ENCODE results near the gene RBM43. TPM values are rescaled to one million over a fixed set of nuclear protein-coding genes. Genes with fewer than 3 reads are reported as not detected.
"Not testable (repeated sequence)": the region's sequence is repeated elsewhere in the genome, so short reads cannot be mapped to it uniquely, and the experiment has no call there.

RBM43 gene
- total RNA-seq (10 to 100 TPM in 1 of 2 donors, 1 to 10 TPM in 1; 3.7 to 11.7 TPM), polyA plus RNA-seq (10 to 100 TPM in 1 of 2 donors, 1 to 10 TPM in 1; 4.8 to 10.1 TPM)
- long read RNA-seq, donor 1 = 0 reads
- long read RNA-seq, donor 2, partial matches to known transcripts = 1 of 1 reads
- long read RNA-seq, donor 2, other reads (novel, unspliced or antisense) = 0 of 1 reads

GRCh38 chr2:151261231-151261976 lies at the start of gene RBM43:
TSS of gene RBM43 (minus strand) at chr2:151261863. CDS start at chr2:151261727, 136 bp downstream.
- DNase-seq (peak; percentile 95), ATAC-seq (ENCODE audit: low FRiP score) (peak; percentile 96)
- H3K4me3 ChIP-seq (ENCODE audit: low read length in 2 of 2) = peak within 1 kb of the TSS; percentile 66 to 69
- intact Hi-C loops (cut with DNase I) = loop anchor here in 1 of 2 donors (10.0 kb wide), 1 partner anchor 1677 kb away; the partner anchor contains the start of gene MMADHC
- 0% methylated on average over 56 to 61 of the region's 61 CpGs for WGBS, 2 donors
- H3K27ac ChIP-seq (ENCODE audit: low read depth in 1 of 2, low read length in 2 of 2) = peak within 1 kb of the TSS; percentile 23 to 87
- no peaks in the 10 kb centered on the region for H3K27me3 ChIP-seq (ENCODE audit: control insufficient read depth in 1 of 2, insufficient read depth in 2 of 2, low read length in 1 of 2)
- H3K36me3 ChIP-seq (ENCODE audit: control insufficient read depth in 1 of 2, insufficient read depth in 2 of 2, low read length in 1 of 2) = no peaks in the 10 kb centered on the region
- no peaks in the 10 kb centered on the region for H3K9me3 ChIP-seq (ENCODE audit: control insufficient read depth, low read length)
- no peaks in the 10 kb centered on the region for H3K4me1 ChIP-seq (ENCODE audit: control insufficient read depth in 1 of 2, insufficient read depth in 2 of 2, low read length in 2 of 2)

DNA sequence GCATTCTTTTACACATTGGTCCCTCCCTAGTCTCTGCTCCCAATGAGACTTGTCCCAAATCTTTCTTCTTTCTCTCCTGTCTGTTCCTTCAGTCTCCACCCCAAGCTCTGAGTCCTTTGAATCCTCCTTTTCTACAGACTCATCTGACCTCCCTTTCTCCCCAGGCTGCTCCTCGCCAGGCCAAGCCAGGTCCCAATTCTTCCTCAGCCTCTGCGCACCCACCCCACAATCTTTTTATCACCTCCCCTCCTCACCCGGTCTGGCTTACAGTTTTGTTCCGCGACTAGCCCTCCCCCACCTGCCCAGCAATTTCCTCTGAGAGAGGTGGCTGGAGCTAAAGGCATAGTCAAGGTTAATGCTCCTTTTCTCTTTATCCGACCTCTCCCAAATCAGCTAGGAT lies 48.6 kb upstream of the RBM43 start:
- ATAC-seq (ENCODE audit: low FRiP score); H3K36me3 ChIP-seq (ENCODE audit: control insufficient read depth in 1 of 2, insufficient read depth in 2 of 2, low read length in 1 of 2); H3K4me1 ChIP-seq (ENCODE audit: control insufficient read depth in 1 of 2, insufficient read depth in 2 of 2, low read length in 2 of 2); H3K27me3 ChIP-seq (ENCODE audit: control insufficient read depth in 1 of 2, insufficient read depth in 2 of 2, low read length in 1 of 2); H3K27ac ChIP-seq (ENCODE audit: low read depth in 1 of 2, low read length in 2 of 2); H3K4me3 ChIP-seq (ENCODE audit: low read length in 2 of 2); DNase-seq; H3K9me3 ChIP-seq (ENCODE audit: control insufficient read depth, low read length); intact Hi-C loops (cut with DNase I): not testable (repeated sequence)
- 95 to 96% methylated on average over 6 of the region's 6 CpGs for WGBS, 2 donors

- Histone ChIP-seq H3K4me3 (ENCODE audit: low read length in 2 of 2) (no peak overlapping the region), H3K27me3 (ENCODE audit: control insufficient read depth in 1 of 2, insufficient read depth in 2 of 2, low read length in 1 of 2) (no peaks in the 10 kb centered on the region), H3K27ac (ENCODE audit: low read depth in 1 of 2, low read length in 2 of 2) (no peak overlapping the region), H3K36me3 (ENCODE audit: control insufficient read depth in 1 of 2, insufficient read depth in 2 of 2, low read length in 1 of 2) (no peaks in the 10 kb centered on the region), H3K4me1 (ENCODE audit: control insufficient read depth in 1 of 2, insufficient read depth in 2 of 2, low read length in 2 of 2) (no peaks in the 10 kb centered on the region), H3K9me3 (ENCODE audit: control insufficient read depth, low read length) (no peaks in the 10 kb centered on the region)
- intact Hi-C loops (cut with DNase I) = no loop called here
- DNase-seq (no peak), ATAC-seq (ENCODE audit: low FRiP score) (no peak)
- WGBS, 2 donors = 56 to 65% methylated on average over 3 of the region's 3 CpGs
These were observed 45.0 kb upstream of the RBM43 start for GRCh38 chr2:151306621-151307020.

DNA sequence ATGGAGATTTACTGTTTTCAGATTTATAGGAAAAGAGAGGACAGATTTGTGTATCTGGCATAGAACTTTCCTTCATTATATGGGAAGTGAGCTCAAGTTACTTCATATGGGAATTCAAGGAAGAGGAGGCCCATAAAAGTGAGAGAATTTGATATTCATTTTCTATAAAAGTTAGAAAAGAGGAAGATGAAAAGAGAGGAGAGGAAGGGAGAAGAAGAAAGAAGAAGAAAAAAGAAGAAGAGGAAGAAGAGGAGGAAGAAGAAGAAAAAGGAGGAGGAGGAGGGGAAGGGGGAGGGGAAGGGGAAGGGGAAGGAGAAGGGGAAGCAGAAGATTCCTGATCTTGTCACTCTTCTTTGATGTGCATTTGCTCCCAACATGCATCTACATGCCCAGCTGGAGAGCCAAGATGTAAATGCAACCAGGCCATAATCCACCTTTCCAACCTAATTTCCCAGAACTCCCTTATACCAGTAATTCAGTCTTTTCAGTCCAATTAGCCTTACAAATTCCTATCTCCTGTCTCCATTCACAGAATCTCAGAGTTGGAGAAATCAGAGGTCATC lies 43.5 kb upstream of the RBM43 start:
- H3K4me1 ChIP-seq (ENCODE audit: control insufficient read depth in 1 of 2, insufficient read depth in 2 of 2, low read length in 2 of 2) = no peaks in the 10 kb centered on the region
- peaks cover 0 to under 1% of the 10 kb centered on the region in 2 donors for H3K27me3 ChIP-seq (ENCODE audit: control insufficient read depth in 1 of 2, insufficient read depth in 2 of 2, low read length in 1 of 2)
- no peak overlapping the region for H3K4me3 ChIP-seq (ENCODE audit: low read length in 2 of 2)
- ATAC-seq (ENCODE audit: low FRiP score) = no peak
- no peaks in the 10 kb centered on the region for H3K9me3 ChIP-seq (ENCODE audit: control insufficient read depth, low read length)
- H3K36me3 ChIP-seq (ENCODE audit: control insufficient read depth in 1 of 2, insufficient read depth in 2 of 2, low read length in 1 of 2) = no peaks in the 10 kb centered on the region
- no peak for DNase-seq
- intact Hi-C loops (cut with DNase I) = no loop called here
- no peak overlapping the region for H3K27ac ChIP-seq (ENCODE audit: low read depth in 1 of 2, low read length in 2 of 2)

- WGBS, 2 donors = 18 to 30% methylated on average over 2 of the region's 2 CpGs
- intact Hi-C loops (cut with DNase I) = no loop called here
- Histone ChIP-seq H3K9me3 (ENCODE audit: control insufficient read depth, low read length) (no peaks in the 10 kb centered on the region), H3K4me1 (ENCODE audit: control insufficient read depth in 1 of 2, insufficient read depth in 2 of 2, low read length in 2 of 2) (no peaks in the 10 kb centered on the region), H3K27me3 (ENCODE audit: control insufficient read depth in 1 of 2, insufficient read depth in 2 of 2, low read length in 1 of 2) (peaks cover 0 to 2% of the 10 kb centered on the region in 2 donors), H3K27ac (ENCODE audit: low read depth in 1 of 2, low read length in 2 of 2) (no peak overlapping the region), H3K36me3 (ENCODE audit: control insufficient read depth in 1 of 2, insufficient read depth in 2 of 2, low read length in 1 of 2) (no peaks in the 10 kb centered on the region), H3K4me3 (ENCODE audit: low read length in 2 of 2) (no peak overlapping the region)
- DNase-seq (no peak), ATAC-seq (ENCODE audit: low FRiP score) (no peak)
These were observed 41.2 kb upstream of the RBM43 start for GRCh38 chr2:151302879-151303278.

DNA sequence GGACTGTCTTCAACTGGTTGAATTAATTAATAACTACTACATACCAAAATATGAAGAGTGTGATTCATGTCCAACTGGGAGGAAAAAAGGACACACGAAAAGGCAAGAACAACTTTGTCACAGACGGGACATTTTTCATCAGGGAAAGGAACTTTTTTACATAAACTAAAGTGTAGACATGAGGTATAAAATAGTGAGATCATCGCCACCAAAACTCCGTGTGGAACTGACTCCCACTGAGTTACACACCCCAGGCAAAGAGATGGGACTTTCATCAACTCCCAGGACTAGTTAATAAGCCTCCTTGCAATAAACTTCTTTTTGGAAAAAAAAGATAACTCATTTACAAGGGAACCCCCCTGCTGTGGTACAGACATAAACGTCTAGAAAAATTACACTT lies 40.7 kb upstream of the RBM43 start:
- no peaks in the 10 kb centered on the region for H3K36me3 ChIP-seq (ENCODE audit: control insufficient read depth in 1 of 2, insufficient read depth in 2 of 2, low read length in 1 of 2)
- H3K4me1 ChIP-seq (ENCODE audit: control insufficient read depth in 1 of 2, insufficient read depth in 2 of 2, low read length in 2 of 2) = no peaks in the 10 kb centered on the region
- H3K27ac ChIP-seq (ENCODE audit: low read depth in 1 of 2, low read length in 2 of 2) = no peak overlapping the region
- 30 to 42% methylated on average over 5 of the region's 5 CpGs for WGBS, 2 donors
- intact Hi-C loops (cut with DNase I) = no loop called here
- ATAC-seq (ENCODE audit: low FRiP score) (no peak), DNase-seq (no peak)
- H3K4me3 ChIP-seq (ENCODE audit: low read length in 2 of 2) = no peak overlapping the region
- no peaks in the 10 kb centered on the region for H3K9me3 ChIP-seq (ENCODE audit: control insufficient read depth, low read length)
- H3K27me3 ChIP-seq (ENCODE audit: control insufficient read depth in 1 of 2, insufficient read depth in 2 of 2, low read length in 1 of 2) = peaks cover 0 to 2% of the 10 kb centered on the region in 2 donors

GRCh38 chr2:151299920-151300539 lies 38.4 kb upstream of the RBM43 start:
- Histone ChIP-seq H3K27ac (ENCODE audit: low read depth in 1 of 2, low read length in 2 of 2) (no peak overlapping the region), H3K9me3 (ENCODE audit: control insufficient read depth, low read length) (no peaks in the 10 kb centered on the region), H3K27me3 (ENCODE audit: control insufficient read depth in 1 of 2, insufficient read depth in 2 of 2, low read length in 1 of 2) (peaks cover 0 to 2% of the 10 kb centered on the region in 2 donors), H3K36me3 (ENCODE audit: control insufficient read depth in 1 of 2, insufficient read depth in 2 of 2, low read length in 1 of 2) (no peaks in the 10 kb centered on the region), H3K4me3 (ENCODE audit: low read length in 2 of 2) (no peak overlapping the region), H3K4me1 (ENCODE audit: control insufficient read depth in 1 of 2, insufficient read depth in 2 of 2, low read length in 2 of 2) (no peaks in the 10 kb centered on the region)
- no peak for ATAC-seq (ENCODE audit: low FRiP score)
- intact Hi-C loops (cut with DNase I) = no loop called here
- no peak for DNase-seq
- 90 to 94% methylated on average over 6 of the region's 6 CpGs for WGBS, 2 donors

DNA sequence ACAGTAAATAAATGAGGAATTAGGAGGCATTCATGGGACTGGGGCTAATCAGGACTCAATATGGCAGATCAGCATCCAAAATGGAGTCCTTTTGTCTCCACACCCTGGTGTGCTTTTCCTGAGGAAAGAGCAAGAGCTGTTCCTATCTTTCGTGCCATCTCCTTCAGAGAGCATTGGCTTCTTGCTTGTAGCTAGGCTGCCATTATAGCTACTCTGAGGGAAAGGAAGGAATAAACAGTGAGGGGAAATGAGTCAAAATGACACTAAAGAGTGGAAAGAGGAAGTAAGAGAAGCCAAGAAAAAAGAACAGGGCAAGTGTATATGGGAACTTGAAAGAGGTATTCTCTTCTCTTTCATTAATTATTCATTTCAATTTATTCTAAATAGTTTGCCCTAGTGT lies 36.2 kb upstream of the RBM43 start:
- WGBS, 2 donors = 0 to 62% methylated on average over 1 of the region's 1 CpG
- intact Hi-C loops (cut with DNase I) = no loop called here
- ATAC-seq (ENCODE audit: low FRiP score) (no peak), DNase-seq (no peak)
- H3K27me3 ChIP-seq (ENCODE audit: control insufficient read depth in 1 of 2, insufficient read depth in 2 of 2, low read length in 1 of 2) = peaks cover 0 to 2% of the 10 kb centered on the region in 2 donors
- H3K9me3 ChIP-seq (ENCODE audit: control insufficient read depth, low read length) = no peaks in the 10 kb centered on the region
- H3K4me1 ChIP-seq (ENCODE audit: control insufficient read depth in 1 of 2, insufficient read depth in 2 of 2, low read length in 2 of 2) = no peaks in the 10 kb centered on the region
- no peaks in the 10 kb centered on the region for H3K36me3 ChIP-seq (ENCODE audit: control insufficient read depth in 1 of 2, insufficient read depth in 2 of 2, low read length in 1 of 2)
- H3K27ac ChIP-seq (ENCODE audit: low read depth in 1 of 2, low read length in 2 of 2) = no peak overlapping the region
- no peak overlapping the region for H3K4me3 ChIP-seq (ENCODE audit: low read length in 2 of 2)

Data from aorta (tissue), 5 donors.